H9 (cell line): ENCODE data around the gene ALG12. TPM values are rescaled to one million over a fixed set of nuclear protein-coding genes. Genes with fewer than 3 reads are reported as not detected.

ENCODE experiments used
- DNase-seq: peaks from one replicate; pipeline ENCODE4 v3.0.0-alpha.2; 2017
- H2AFZ ChIP-seq: one replicate; pipeline ENCODE4 v1.6.1; 2013; ENCODE audit warnings: mild to moderate bottlenecking, low read length, control low read depth, moderate library complexity
- H2AK5ac ChIP-seq: 2 replicates; pipeline ENCODE4 v1.6.1; 2013; ENCODE audit warnings: low read length, control low read depth, mixed read lengths; ENCODE audit not compliant: insufficient read length
- H2BK120ac ChIP-seq: one replicate; pipeline ENCODE4 v1.6.1; 2013; ENCODE audit warnings: low read depth, mild to moderate bottlenecking, low read length, control low read depth, inconsistent platforms; ENCODE audit not compliant: poor library complexity, severe bottlenecking
- H2BK12ac ChIP-seq: 2 replicates; pipeline ENCODE4 v1.6.1; 2013; ENCODE audit warnings: low read length, control low read depth, mixed read lengths, low read depth; ENCODE audit not compliant: insufficient read length
- H2BK15ac ChIP-seq: 2 replicates; pipeline ENCODE4 v1.6.1; 2013; ENCODE audit warnings: low read depth, low read length, control low read depth
- H2BK20ac ChIP-seq: one replicate; pipeline ENCODE4 v1.6.1; 2013; ENCODE audit warnings: low read depth, mild to moderate bottlenecking, low read length, control low read depth, inconsistent platforms; ENCODE audit not compliant: poor library complexity, severe bottlenecking
- H2BK5ac ChIP-seq: 2 replicates; pipeline ENCODE4 v1.6.1; 2013; ENCODE audit warnings: low read length, control low read depth, mixed read lengths; ENCODE audit not compliant: insufficient read length
- H3K14ac ChIP-seq: 2 replicates; pipeline ENCODE4 v1.6.1; 2013; ENCODE audit warnings: low read length, control low read depth; ENCODE audit not compliant: insufficient read depth
- H3K18ac ChIP-seq: 2 replicates; pipeline ENCODE4 v1.6.1; 2013; ENCODE audit warnings: low read depth, mild to moderate bottlenecking, mixed read lengths, low read length, control low read depth; ENCODE audit not compliant: insufficient read length
- H3K23ac ChIP-seq: 2 replicates; pipeline ENCODE4 v1.6.1; 2013; ENCODE audit warnings: low read length, control low read depth, mixed read lengths, low read depth; ENCODE audit not compliant: insufficient read length
- H3K23me2 ChIP-seq: 2 replicates; pipeline ENCODE4 v1.6.1; 2013; ENCODE audit warnings: low read depth, mild to moderate bottlenecking, mixed read lengths, low read length, control low read depth; ENCODE audit not compliant: insufficient read length, poor library complexity, severe bottlenecking
- H3K27ac ChIP-seq: 2 replicates; pipeline ENCODE4 v1.5.1; 2013; ENCODE audit warnings: low read length, control low read depth, mixed read lengths, low read depth; ENCODE audit not compliant: insufficient read length
- H3K27me3 ChIP-seq: 2 replicates; pipeline ENCODE4 v1.6.1; 2013; ENCODE audit warnings: low read length, control low read depth, inconsistent platforms; ENCODE audit not compliant: insufficient read depth
- H3K4ac ChIP-seq: 2 replicates; pipeline ENCODE4 v1.6.1; 2013; ENCODE audit warnings: low read depth, mild to moderate bottlenecking, control low read depth, inconsistent platforms, low read length, moderate library complexity
- H3K4me1 ChIP-seq: 2 replicates; pipeline ENCODE4 v1.6.1; 2013; ENCODE audit warnings: low read length, control low read depth, inconsistent platforms; ENCODE audit not compliant: insufficient read depth
- H3K4me2 ChIP-seq: 2 replicates; pipeline ENCODE4 v1.6.1; 2013; ENCODE audit warnings: low read length, control low read depth, mixed read lengths; ENCODE audit not compliant: insufficient read length, insufficient read depth
- H3K56ac ChIP-seq: 2 replicates; pipeline ENCODE4 v1.6.1; 2013; ENCODE audit warnings: low read depth, mild to moderate bottlenecking, mixed read lengths, low read length, control low read depth; ENCODE audit not compliant: insufficient read length
- H3K79me1 ChIP-seq: 2 replicates; pipeline ENCODE4 v1.6.1; 2013; ENCODE audit warnings: low read depth, mild to moderate bottlenecking, moderate library complexity, low read length, control low read depth, inconsistent platforms; ENCODE audit not compliant: insufficient read depth, poor library complexity, severe bottlenecking
- H3K79me2 ChIP-seq: 2 replicates; pipeline ENCODE4 v1.6.1; 2013; ENCODE audit warnings: low read length, control low read depth, inconsistent platforms; ENCODE audit not compliant: insufficient read depth
- H3K9ac ChIP-seq: 2 replicates; pipeline ENCODE4 v1.6.1; 2013; ENCODE audit warnings: low read length, control low read depth, mixed read lengths; ENCODE audit not compliant: insufficient read length; ENCODE audit errors: extremely low read depth
- H3K9me3 ChIP-seq: one replicate; pipeline ENCODE4 v1.6.1; 2013; ENCODE audit warnings: low read depth, low read length, inconsistent platforms; ENCODE audit not compliant: control insufficient read depth
- H3T11ph ChIP-seq: one replicate; pipeline ENCODE4 v1.6.1; 2013; ENCODE audit warnings: mild to moderate bottlenecking, low read length, control low read depth, inconsistent platforms
- H4K20me1 ChIP-seq: one replicate; pipeline ENCODE4 v1.6.1; 2013; ENCODE audit not compliant: control insufficient read depth, insufficient read length, insufficient read depth
- H4K5ac ChIP-seq: 2 replicates; pipeline ENCODE4 v1.6.1; 2013; ENCODE audit warnings: low read depth, mild to moderate bottlenecking, mixed read lengths, low read length, control low read depth; ENCODE audit not compliant: insufficient read length
- H4K8ac ChIP-seq: replicated peaks from 2 replicates; pipeline ENCODE4 v1.6.1; 2013; ENCODE audit warnings: low read length, control low read depth, mixed read lengths, low read depth; ENCODE audit not compliant: insufficient read length
- H4K91ac ChIP-seq: 2 replicates; pipeline ENCODE4 v1.6.1; 2013; ENCODE audit warnings: low read depth, mild to moderate bottlenecking, moderate library complexity, mixed read lengths, low read length, control low read depth; ENCODE audit not compliant: insufficient read length
- H3K27ac Mint-ChIP-seq, 3 experiments: 2 replicates in 2 of 3; 3 replicates in 1 of 3; pipeline ENCODE4 v1.8.0; 2020 to 2021; ENCODE audit warnings: mixed read lengths in 3 of 3, mild to moderate bottlenecking in 1 of 3, moderate library complexity in 1 of 3
- H3K27me3 Mint-ChIP-seq: 2 replicates; pipeline ENCODE4 v1.8.0; 2021; ENCODE audit warnings: low read depth, mild to moderate bottlenecking, moderate library complexity, mixed read lengths
- H3K36me3 Mint-ChIP-seq, 3 experiments: 2 replicates in 2 of 3; 3 replicates in 1 of 3; pipeline ENCODE4 v1.8.0; 2020 to 2021; ENCODE audit warnings: low read depth in 3 of 3, mixed read lengths in 3 of 3; ENCODE audit not compliant: insufficient read depth in 1 of 3
- H3K4me1 Mint-ChIP-seq, 2 experiments: 2 replicates each; pipeline ENCODE4 v1.8.0; 2020; ENCODE audit warnings: mixed read lengths in 2 of 2
- H3K4me3 Mint-ChIP-seq, 2 experiments: 2 replicates in 1 of 2; 3 replicates in 1 of 2; pipeline ENCODE4 v1.8.0; 2020 to 2021; ENCODE audit warnings: mild to moderate bottlenecking in 2 of 2, mixed read lengths in 2 of 2, moderate library complexity in 1 of 2
- H3K9me3 Mint-ChIP-seq, 2 experiments: 2 replicates in 1 of 2; 3 replicates in 1 of 2; pipeline ENCODE4 v1.8.0; 2020; ENCODE audit warnings: mild to moderate bottlenecking in 2 of 2, mixed read lengths in 2 of 2, moderate library complexity in 1 of 2
- WGBS: extraction: QIAGEN DNeasy Blood & Tissue Kit; methylation state at CpG from one replicate; pipeline ENCODE4 v1.1.7; 2013; ENCODE audit warnings: missing lambda C conversion rate, low lambda C conversion rate, mixed read lengths; ENCODE audit not compliant: insufficient read length; ENCODE audit errors: extremely low coverage; 5-methylcytosine and 5-hydroxymethylcytosine counted together
- total RNA-seq: library from RNA; stranded (reverse); gene quantifications from 2 replicates; pipeline ENCODE4 v1.2.1, GENCODE V29; 2021
- TF ChIP-seq, protein P1 (sequence below): fragments of 200-600 bp; sonication (generic); conservative IDR thresholded peaks from 3 replicates; pipeline ENCODE4 v1.8.0; 2021; ENCODE audit warnings: antibody characterized with exemption, mild to moderate bottlenecking

The ALG12 gene
- total RNA-seq, 1 experiment from 2014 or later = 19.2 TPM

- H3K36me3 Mint-ChIP-seq = peaks cover 34 to 56% (median 49%) of the 10 kb centered on the region in 3 experiments
Observed at GRCh38 chr22:49897015-49897684, 21.1 kb downstream of the ALG12 start.

More at GRCh38 chr22:49897015-49897684, 21.1 kb downstream of the ALG12 start:
- Histone ChIP-seq H3K14ac (no peak overlapping the region), H3T11ph (no peak overlapping the region), H3K4me2 (no peak overlapping the region), H2BK5ac (no peak overlapping the region), H3K27ac (no peak overlapping the region), H3K23ac (no peak overlapping the region), H3K9ac (no peak overlapping the region), H4K20me1 (peaks cover 5% of the 10 kb centered on the region), H2BK20ac (no peak overlapping the region), H4K5ac (no peak overlapping the region), H3K27me3 (no peaks in the 10 kb centered on the region), H3K18ac (no peak overlapping the region), H3K9me3 (no peaks in the 10 kb centered on the region), H3K79me2 (no peaks in the 10 kb centered on the region), H3K23me2 (no peaks in the 10 kb centered on the region), H4K91ac (no peak overlapping the region), H3K56ac (no peak overlapping the region), H3K4ac (no peak overlapping the region), H2BK12ac (no peak overlapping the region), H2BK15ac (no peak overlapping the region), H2AFZ (no peak overlapping the region), H4K8ac (no peak overlapping the region), H2AK5ac (no peak overlapping the region), H2BK120ac (no peak overlapping the region), H3K4me1 (no peaks in the 10 kb centered on the region), H3K79me1 (no peaks in the 10 kb centered on the region)
- Mint-ChIP-seq H3K9me3 (peaks cover 7 to 23% of the 10 kb centered on the region in 2 experiments; a peak in 4 of 5 replicates), H3K27ac (no peak overlapping the region; a peak in 1 of 7 replicates), H3K4me3 (no peak overlapping the region), H3K4me1 (no peaks in the 10 kb centered on the region), H3K27me3 (no peaks in the 10 kb centered on the region)
- DNase-seq = no peak
- no CpG with 5 or more reads among the region's 8 CpGs for WGBS
- TF ChIP-seq, protein P1, sequence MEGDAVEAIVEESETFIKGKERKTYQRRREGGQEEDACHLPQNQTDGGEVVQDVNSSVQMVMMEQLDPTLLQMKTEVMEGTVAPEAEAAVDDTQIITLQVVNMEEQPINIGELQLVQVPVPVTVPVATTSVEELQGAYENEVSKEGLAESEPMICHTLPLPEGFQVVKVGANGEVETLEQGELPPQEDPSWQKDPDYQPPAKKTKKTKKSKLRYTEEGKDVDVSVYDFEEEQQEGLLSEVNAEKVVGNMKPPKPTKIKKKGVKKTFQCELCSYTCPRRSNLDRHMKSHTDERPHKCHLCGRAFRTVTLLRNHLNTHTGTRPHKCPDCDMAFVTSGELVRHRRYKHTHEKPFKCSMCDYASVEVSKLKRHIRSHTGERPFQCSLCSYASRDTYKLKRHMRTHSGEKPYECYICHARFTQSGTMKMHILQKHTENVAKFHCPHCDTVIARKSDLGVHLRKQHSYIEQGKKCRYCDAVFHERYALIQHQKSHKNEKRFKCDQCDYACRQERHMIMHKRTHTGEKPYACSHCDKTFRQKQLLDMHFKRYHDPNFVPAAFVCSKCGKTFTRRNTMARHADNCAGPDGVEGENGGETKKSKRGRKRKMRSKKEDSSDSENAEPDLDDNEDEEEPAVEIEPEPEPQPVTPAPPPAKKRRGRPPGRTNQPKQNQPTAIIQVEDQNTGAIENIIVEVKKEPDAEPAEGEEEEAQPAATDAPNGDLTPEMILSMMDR = no peak
